ENCODE results near the gene SLC25A11.

- TF ChIP-seq POLR2A (IDR thresholded peaks at IDR 0.05; ENCODE audit: low read depth, low read length) (no peak), POLR2AphosphoS5 (IDR thresholded peaks at IDR 0.05; ENCODE audit: low read depth, low read length) (no peak), SPI1 (IDR thresholded peaks at IDR 0.05; ENCODE audit: low read depth, low read length) (0 out of 2 replicates have a peak, but pooled peaks have one; percentile 1), POU2F2 (IDR thresholded peaks at IDR 0.05; ENCODE audit: low read depth, low read length) (no peak), TAF1 (IDR thresholded peaks at IDR 0.05; ENCODE audit: low read depth, low read length) (no peak), PAX5 (IDR thresholded peaks at IDR 0.05; ENCODE audit: insufficient read depth, low read length, severe bottlenecking) (no peak)
These were observed 42.5 kb upstream of the SLC25A11 start for GRCh38 chr17:4982305-4982704.
